HG03342 (cell line): Measurements from ENCODE around the gene ABO.
"Not testable (repeated sequence)": the region's sequence is repeated elsewhere in the genome, so short reads cannot be mapped to it uniquely, and the experiment has no call there.

ENCODE experiments used
- ATAC-seq: cut with Tn5 transposase; IDR thresholded peaks from one replicate; pipeline ENCODE4 v1.9.1; 2021; ENCODE audit warnings: mild to moderate bottlenecking, moderate library complexity; ENCODE audit not compliant: unreplicated experiment

ABO gene

GRCh38 chr9:133226219-133227171 lies 48.5 kb downstream of the ABO start:
- ATAC-seq = no peak

DNA sequence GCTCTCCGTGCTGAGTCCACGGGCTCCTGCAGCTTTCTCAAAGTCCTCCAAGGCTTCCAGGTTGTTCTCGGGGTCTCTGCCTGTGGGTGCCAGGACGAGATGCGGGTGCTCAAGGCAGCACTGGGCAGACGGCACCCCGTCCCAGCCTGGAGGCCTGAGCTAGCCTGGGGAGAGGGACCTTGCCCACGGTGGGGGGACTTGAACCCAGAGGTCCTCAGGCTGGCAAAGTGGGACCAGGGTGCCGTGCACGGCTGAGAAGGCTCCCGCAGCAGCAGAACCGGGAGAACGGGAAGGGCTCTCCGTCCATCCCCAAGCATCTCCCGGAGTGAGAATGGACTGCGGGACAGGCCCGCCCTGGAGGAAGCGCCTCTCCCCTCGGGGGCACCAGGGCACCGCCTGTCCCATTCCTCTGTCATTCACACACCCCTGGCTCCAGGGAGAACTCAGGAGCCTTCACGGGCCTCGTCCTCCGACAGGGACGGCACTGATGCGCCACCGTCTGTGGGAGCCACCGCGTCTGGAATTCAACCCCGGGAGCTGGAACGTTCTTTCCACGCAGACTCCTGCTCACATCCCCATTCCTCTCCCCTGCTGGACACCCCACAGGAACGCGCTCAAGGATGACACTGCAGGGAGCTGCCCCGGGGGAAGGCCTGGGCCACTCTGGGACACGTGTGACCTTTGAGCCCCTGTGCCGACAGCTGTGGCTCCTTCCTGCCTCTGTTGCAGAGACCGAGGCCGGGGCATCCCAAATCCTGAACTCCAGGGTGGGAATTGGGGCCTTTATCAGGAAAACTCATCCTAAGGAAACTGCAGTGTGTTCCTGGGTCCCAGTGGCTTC lies 49.6 kb downstream of the ABO start:
- ATAC-seq = no peak

DNA sequence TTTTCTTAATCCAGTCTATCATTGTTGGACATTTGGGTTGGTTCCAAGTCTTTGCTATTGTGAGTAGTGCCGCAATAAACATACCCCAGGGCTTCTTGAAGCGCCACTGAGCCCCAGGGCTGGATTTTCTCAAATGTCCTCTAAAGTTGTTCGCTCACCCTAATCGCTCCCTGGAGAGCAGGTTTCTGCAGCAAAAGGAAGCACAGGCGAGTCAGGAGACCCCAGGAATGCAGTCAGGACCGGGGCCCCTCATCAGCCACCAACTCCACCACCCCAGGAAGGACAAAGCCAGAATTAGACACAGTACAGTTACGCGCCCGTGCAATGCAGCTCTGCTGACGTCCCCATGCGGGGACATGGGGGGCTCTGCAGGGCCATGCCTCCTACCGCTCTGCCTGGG lies 50.2 kb downstream of the ABO start:
- ATAC-seq = no peak

DNA sequence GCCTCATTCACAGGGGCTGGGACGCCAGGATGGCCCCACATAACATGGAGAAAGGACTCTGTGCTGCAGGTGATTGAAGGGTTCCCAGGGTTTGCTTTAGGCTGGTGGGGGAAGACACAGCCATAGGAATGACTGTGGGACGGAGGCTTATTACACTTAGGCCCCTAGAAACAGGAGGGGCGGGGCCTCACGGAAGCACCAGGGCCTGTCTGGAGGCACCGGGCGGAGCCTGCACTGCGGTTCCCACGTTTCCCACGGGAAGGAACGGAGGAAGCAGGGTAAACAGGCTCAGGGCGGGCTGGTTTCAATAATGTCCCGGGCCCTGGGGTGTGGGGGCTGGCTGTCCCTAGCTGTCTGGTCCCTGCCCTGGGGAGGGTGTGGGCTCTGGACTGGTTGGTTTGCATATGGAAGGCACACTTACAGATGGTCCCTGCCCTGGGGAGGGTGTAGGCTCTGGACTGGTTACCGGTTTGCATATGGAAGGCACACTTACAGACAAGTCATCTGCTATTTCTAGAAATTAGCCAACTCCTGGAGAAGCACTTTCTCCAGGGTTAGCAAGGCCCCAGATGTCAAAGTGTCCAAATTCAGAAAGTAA lies 51.7 kb downstream of the ABO start:
- not testable (repeated sequence) for ATAC-seq

- ATAC-seq = not testable (repeated sequence)
Measured at GRCh38 chr9:133221994-133222393, 53.0 kb downstream of the ABO start.

DNA sequence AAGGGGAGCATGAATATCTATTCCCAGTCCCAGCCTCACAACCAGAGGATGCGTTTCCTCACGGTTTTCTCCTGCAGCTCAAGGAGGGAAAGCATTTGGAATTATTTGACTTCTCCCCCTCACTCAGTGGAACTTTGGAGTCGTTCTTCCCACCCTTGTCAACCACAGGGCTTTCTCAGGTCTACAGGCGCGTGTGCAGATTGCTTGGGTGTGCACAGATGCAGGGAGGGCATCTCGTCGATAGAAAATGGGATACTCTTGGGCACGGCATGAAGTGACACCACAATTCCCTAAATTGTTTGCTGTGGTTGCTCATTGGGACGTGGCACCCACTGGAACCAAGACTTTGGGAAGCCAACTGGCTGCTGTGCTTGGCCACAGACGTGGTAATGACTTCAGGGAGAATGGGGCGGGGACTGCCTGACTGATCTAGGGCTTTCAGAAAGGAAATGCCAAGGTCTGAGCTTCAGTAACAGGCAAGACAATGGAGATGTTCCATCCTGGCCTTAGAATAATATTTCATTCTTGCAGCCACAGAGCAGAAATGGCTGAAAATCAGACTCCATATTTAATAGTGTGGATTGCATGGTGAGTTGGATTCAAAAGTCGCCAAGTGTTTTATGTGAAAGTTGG lies 53.7 kb downstream of the ABO start:
- no peak for ATAC-seq

DNA sequence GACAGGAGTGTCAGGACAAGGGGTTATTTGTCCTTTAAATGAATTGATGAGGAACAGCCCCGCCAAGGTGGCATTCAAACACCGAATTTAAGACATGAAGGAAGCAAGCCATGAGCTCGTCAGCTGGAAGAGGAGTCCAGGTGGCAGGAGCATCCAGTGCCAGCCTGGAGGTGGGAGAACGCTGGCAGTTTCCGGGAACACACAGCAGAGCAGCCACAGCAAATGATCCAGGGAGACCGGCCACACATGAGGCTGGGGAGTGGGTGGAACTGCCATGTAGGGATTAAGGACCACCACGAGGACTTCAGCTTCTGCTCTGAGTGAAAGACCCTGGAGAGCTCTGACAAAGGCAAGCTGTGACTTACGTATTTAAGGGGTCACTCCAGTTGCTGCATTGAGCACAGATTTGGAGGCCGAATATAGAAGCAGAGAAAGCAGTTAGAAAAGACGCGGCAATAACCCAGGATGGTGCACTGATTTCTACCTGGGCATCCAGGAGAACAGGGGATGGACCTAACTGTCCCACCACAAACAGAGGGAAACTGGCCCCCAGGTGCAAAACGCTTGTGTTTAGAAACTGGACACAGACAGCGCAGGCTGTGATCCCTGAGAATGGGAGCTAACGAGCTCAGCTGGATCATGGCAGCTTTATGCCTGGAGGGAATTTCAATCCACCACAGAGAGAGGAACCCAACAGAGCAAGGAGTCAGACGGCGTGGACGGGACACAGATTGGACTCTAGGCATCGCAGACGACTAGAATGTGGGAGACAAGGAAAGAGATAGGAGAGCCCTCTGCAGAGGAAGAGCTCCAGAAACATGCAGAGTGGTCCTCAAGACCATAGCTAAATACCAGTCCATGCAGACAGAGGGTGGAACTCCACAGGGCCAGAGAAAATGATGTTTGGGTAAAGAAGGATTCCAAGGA lies 56.7 kb downstream of the ABO start:
- ATAC-seq = not testable (repeated sequence)

GRCh38 chr9:133217333-133217988 lies 57.5 kb downstream of the ABO start:
- ATAC-seq = not testable (repeated sequence)

DNA sequence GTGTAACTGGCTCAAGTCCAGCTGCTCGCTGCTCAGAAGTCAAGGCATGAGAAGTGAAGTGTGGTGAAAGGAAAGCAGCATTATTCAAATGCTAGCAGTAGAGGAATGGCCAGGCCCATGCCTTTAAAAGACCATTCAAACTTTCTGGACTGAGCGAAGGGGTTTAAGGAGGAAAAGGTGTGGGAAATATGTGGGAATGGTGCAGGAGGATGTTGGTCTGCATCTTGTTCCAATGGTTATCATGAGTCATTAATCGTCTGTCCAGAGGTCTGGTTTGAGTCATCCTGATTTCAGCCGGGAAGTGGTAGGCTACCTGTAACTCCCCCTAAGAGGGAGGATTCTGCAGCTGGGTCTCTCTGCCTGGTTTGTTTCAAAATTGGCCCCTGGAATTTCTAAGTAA lies 60.7 kb downstream of the ABO start:
- not testable (repeated sequence) for ATAC-seq

- no peak for ATAC-seq
Measured at GRCh38 chr9:133210609-133211008, 64.4 kb downstream of the ABO start.

DNA sequence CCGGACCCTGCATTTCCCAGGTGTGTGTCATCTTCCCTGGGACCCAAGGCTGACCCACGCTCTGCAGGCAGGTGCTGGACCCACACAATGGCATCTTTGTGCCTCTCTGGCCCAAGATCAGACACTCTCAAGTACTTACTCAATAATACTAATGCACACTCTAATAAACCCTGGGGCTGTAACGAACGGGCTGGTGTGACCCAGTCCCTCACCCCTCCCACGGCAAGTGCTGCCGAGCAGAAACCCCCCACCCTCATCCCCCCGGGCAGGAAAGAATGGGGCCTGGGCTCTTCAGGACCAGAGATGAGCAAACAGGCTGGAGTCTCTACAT lies 64.8 kb downstream of the ABO start:
- no peak for ATAC-seq

DNA sequence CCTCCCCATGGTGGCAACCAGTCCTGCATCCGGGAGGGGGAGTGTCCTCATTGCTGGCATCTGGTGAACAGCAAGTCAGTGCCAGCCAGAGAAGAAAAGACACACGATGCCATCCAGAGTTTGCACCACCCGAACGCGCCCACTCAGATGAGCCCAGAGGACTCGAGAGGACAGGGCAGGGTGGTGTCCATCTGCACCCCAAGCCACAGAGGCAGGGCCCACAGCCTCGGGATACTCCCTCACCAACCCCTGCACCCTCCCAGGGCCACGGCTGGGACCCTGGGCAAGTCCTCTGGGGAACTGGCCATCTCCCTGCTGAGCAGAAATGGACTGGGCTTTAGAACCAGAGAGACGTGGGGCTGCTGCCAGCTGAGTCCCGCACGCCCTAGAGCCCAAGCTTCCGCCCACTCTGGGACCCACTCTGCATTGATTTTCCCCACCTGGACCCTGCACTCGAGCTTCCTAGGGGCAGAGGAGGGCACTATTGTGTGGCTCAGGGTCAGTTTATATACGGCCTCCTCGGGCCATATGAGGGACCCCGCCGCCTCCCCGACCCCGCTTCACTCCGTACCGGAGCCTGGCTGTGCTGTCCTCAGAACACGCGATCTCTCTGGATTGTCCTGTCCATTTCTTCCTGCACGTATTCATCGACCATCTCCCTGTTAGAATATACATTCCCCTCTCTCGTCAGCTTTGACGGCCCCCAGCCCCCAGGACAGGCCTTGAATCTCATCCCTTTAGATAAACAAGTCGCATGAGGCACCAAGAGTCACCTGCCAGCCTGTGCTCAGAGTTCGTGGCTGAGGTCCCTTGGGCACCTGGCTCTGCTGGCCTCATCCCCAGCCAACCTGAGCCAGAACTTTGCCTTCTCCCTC lies 65.4 kb downstream of the ABO start:
- not testable (repeated sequence) for ATAC-seq

DNA sequence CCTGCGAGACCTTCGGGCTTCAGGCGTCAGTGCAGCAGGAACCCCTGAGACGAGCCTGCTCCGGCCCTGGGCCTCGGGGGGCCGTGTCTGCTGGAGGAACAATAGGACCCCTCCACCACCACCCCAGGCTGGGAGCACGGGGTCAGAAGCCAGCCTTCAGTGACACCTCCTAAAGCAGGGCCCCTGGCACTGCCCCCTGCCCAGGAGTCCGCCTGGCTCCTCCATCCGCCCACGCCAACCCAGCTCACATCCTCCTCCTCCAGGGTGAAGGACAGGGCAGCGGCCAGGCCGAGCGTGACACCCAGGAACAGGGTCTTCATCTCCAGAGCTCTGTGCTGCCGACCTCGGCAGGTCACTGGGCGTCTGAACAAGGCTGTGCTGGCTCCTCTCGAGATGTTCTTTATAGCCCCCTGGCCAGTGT lies 66.1 kb downstream of the ABO start, which contains the start of gene OBP2B:
Gene OBP2B (minus strand): TSS at position 371 of the 421 bp plus-strand sequence. CDS start 51 bp downstream, at position 320.
- ATAC-seq = not testable (repeated sequence)

- ATAC-seq = not testable (repeated sequence)
Measured at GRCh38 chr9:133208171-133208879, 66.7 kb downstream of the ABO start.

DNA sequence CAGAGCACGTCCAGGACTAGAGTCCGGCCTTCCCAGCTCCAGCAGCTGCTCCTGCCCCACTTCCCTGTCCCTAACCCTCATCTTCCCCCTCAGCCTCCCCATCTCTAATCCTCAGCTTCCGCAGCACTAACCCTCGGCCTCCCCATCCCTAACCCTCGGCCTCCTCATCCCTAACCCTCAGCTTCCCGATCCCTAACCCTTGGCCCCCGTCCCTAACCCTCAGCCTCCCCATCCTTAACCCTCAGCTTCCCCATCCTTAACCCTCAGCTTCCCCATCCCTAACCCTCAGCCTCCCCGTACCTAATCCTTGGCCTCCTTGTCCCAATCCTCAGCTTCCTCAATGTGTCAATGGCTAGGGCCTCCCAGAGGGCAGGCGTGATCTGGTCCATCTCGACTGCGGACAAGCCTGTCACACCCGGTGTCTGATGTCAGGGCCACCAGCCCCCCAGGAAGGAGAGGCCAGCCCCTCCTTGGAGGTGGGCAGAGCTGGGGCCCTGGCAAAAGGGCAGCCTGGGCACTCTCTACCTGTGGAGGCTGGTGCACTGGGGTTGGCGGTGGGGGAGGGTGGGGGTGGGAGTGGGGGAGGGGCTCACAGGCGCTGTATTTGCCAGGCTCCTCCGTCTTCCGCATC lies 67.3 kb downstream of the ABO start:
- ATAC-seq = no peak

DNA sequence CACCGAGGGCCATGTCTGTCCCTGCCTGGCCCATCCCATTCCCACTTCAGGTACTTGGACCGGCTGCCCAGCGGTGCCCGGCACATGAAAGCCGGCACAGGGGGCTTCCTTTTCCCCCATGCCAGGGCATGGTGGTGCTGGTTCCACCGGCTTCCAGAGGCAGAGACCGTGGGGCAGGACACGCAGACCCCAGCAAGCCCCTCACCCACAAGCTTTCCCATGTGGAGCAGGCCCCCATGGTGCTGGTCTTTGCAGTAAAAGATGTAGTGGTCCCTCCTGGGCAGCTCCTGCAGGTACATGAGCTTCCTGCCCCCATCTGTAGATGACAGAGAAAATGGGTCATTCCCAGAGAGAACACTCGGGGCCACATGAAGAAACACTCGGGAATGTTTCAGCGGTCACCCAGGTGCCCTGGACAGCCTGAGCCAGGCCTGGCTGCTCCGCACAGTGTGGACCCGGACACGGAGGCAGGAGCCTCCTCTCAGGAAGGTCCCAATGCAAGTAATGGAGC lies 67.9 kb downstream of the ABO start:
- ATAC-seq = no peak
